ENCODE results near the gene GTPBP8.

GTPBP8 gene

GRCh38 chr3:113000691-113001090 lies 9.9 kb downstream of the GTPBP8 start:
- Histone ChIP-seq H3K4me1 (ENCODE audit: insufficient read depth, low read length, severe bottlenecking) (no peaks in the 10 kb centered on the region), H3K9ac (ENCODE audit: low read length) (no peak overlapping the region), H3K4me3 (ENCODE audit: low read depth, low read length, poor library complexity, severe bottlenecking) (no peak overlapping the region), H3F3A (ENCODE audit: insufficient read depth, low read length) (no peaks in the 10 kb centered on the region; the same call in 1 of the 2 replicates), H3K9me2 (ENCODE audit: low read depth, low read length) (no peaks in the 10 kb centered on the region), H3K79me2 (ENCODE audit: insufficient read depth, low read length) (no peaks in the 10 kb centered on the region), H3K27me3 (ENCODE audit: insufficient read depth, low read length) (no peaks in the 10 kb centered on the region), H4K20me1 (ENCODE audit: insufficient read depth, low read length) (no peaks in the 10 kb centered on the region), H2AFZ (ENCODE audit: low read length) (no peak overlapping the region), H3K27ac (ENCODE audit: low read depth, low read length, poor library complexity, severe bottlenecking) (no peak overlapping the region), H3K4me2 (ENCODE audit: low read length) (no peak overlapping the region), H3K9me3 (ENCODE audit: low read length) (no peaks in the 10 kb centered on the region), H3K36me3 (ENCODE audit: insufficient read depth, low read length) (peaks cover 78% of the 10 kb centered on the region)
- no peak for TF ChIP-seq EZH2 (IDR thresholded peaks at IDR 0.05; ENCODE audit: borderline replicate concordance, low read length)
- TF ChIP-seq CTCF (IDR thresholded peaks at IDR 0.05; ENCODE audit: low read length), result no peak

DNA sequence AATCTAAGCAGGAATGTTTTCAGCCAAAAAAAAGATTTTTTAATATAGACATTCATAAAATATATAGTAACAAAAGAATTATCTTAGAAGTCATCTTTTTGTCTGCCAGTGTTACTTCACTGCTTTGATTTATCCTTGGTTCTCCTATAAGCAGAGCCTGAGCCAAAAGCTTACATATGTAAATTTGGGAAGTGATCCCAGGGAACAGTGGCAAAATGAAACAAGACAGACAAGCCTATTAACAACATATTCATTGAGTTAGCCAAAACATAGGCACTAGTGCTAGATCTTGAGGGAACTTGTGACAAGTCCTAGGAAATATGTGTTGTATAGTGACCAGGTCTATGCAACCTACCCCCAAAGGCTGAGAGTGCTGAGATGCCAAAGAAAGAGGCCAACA lies 11.3 kb downstream of the GTPBP8 start:
- Histone ChIP-seq H3K9me2 (ENCODE audit: low read depth, low read length) (no peaks in the 10 kb centered on the region), H3K36me3 (ENCODE audit: insufficient read depth, low read length) (peaks cover 86% of the 10 kb centered on the region), H3K79me2 (ENCODE audit: insufficient read depth, low read length) (no peaks in the 10 kb centered on the region), H3K4me1 (ENCODE audit: insufficient read depth, low read length, severe bottlenecking) (no peaks in the 10 kb centered on the region), H3K27ac (ENCODE audit: low read depth, low read length, poor library complexity, severe bottlenecking) (no peak overlapping the region), H4K20me1 (ENCODE audit: insufficient read depth, low read length) (no peaks in the 10 kb centered on the region), H3K9ac (ENCODE audit: low read length) (no peak overlapping the region), H3K9me3 (ENCODE audit: low read length) (no peaks in the 10 kb centered on the region), H2AFZ (ENCODE audit: low read length) (no peak overlapping the region), H3K4me3 (ENCODE audit: low read depth, low read length, poor library complexity, severe bottlenecking) (no peak overlapping the region), H3K27me3 (ENCODE audit: insufficient read depth, low read length) (no peaks in the 10 kb centered on the region), H3F3A (ENCODE audit: insufficient read depth, low read length) (no peaks in the 10 kb centered on the region; the same call in 1 of the 2 replicates), H3K4me2 (ENCODE audit: low read length) (no peak overlapping the region)
- TF ChIP-seq EZH2 (IDR thresholded peaks at IDR 0.05; ENCODE audit: borderline replicate concordance, low read length) (no peak), CTCF (IDR thresholded peaks at IDR 0.05; ENCODE audit: low read length) (no peak)

- Histone ChIP-seq H3K27me3 (ENCODE audit: insufficient read depth, low read length) (no peaks in the 10 kb centered on the region), H3K9ac (ENCODE audit: low read length) (no peak overlapping the region), H3K36me3 (ENCODE audit: insufficient read depth, low read length) (peaks cover 93% of the 10 kb centered on the region), H3F3A (ENCODE audit: insufficient read depth, low read length) (no peaks in the 10 kb centered on the region; the same call in 1 of the 2 replicates), H3K27ac (ENCODE audit: low read depth, low read length, poor library complexity, severe bottlenecking) (no peak overlapping the region), H3K9me2 (ENCODE audit: low read depth, low read length) (no peaks in the 10 kb centered on the region), H3K4me2 (ENCODE audit: low read length) (no peak overlapping the region), H3K9me3 (ENCODE audit: low read length) (no peaks in the 10 kb centered on the region), H2AFZ (ENCODE audit: low read length) (no peak overlapping the region), H3K79me2 (ENCODE audit: insufficient read depth, low read length) (no peaks in the 10 kb centered on the region), H4K20me1 (ENCODE audit: insufficient read depth, low read length) (no peaks in the 10 kb centered on the region), H3K4me3 (ENCODE audit: low read depth, low read length, poor library complexity, severe bottlenecking) (no peak overlapping the region), H3K4me1 (ENCODE audit: insufficient read depth, low read length, severe bottlenecking) (no peaks in the 10 kb centered on the region)
- no peak for TF ChIP-seq EZH2 (IDR thresholded peaks at IDR 0.05; ENCODE audit: borderline replicate concordance, low read length)
- TF ChIP-seq CTCF (IDR thresholded peaks at IDR 0.05; ENCODE audit: low read length), result no peak
These were observed 11.9 kb downstream of the GTPBP8 start for GRCh38 chr3:113002679-113003078.

Measured in OCI-LY1 (cell line).